SK-N-SH (cell line): ENCODE results near the gene TMCO6. TPM values are rescaled to one million over a fixed set of nuclear protein-coding genes. Genes with fewer than 3 reads are reported as not detected.

Experiments
- CTCF ChIA-PET: fragments of 300-600, 350-600 bp; formaldehyde crosslinking; extraction: SDS; loops from one replicate; lab custom pipeline; 2021; lab: Yijun Ruan, JAX
- POLR2A ChIA-PET: fragments of 350-600 bp; sonication (Branson Sonifier 250); formaldehyde crosslinking; extraction: SDS; loops from one replicate; lab custom pipeline; 2020; ENCODE audit warnings: antibody characterized with exemption, inconsistent platforms; lab: Yijun Ruan, JAX
- DNase-seq: peaks from one replicate; pipeline ENCODE4 v3.0.0; 2012
- H2AFZ ChIP-seq: fragments of 200-600 bp; sonication (generic); 2 replicates; pipeline ENCODE4 v1.8.1; 2016; ENCODE audit warnings: antibody characterized with exemption, mild to moderate bottlenecking, low read depth
- H3F3A ChIP-seq: fragments of 200-600 bp; sonication (generic); replicated peaks from 2 replicates; pipeline ENCODE3; 2016; ENCODE audit warnings: antibody characterized with exemption, mild to moderate bottlenecking; ENCODE audit not compliant: insufficient read depth
- H3K27ac ChIP-seq, 2 experiments: fragments of 200-500 bp in 1 of 2; fragments of 200-600 bp in 1 of 2; sonication (Bioruptor generic) in 1 of 2; sonication (generic), shearing (Covaris generic) in 1 of 2; 2 replicates each; pipeline versions ENCODE4 v1.5.1 to v1.6.1; 2014 to 2016; ENCODE audit warnings: low read depth in 2 of 2, inconsistent platforms in 1 of 2, low read length in 1 of 2, mild to moderate bottlenecking in 1 of 2, mixed read lengths in 1 of 2
- H3K27me3 ChIP-seq: fragments of 200-600 bp; sonication (generic), shearing (Covaris generic); 2 replicates; pipeline ENCODE4 v1.6.1; 2016; ENCODE audit warnings: mixed run types; ENCODE audit not compliant: insufficient read depth
- H3K36me3 ChIP-seq, 2 experiments: fragments of 200-500 bp in 1 of 2; fragments of 200-600 bp in 1 of 2; sonication (Bioruptor generic) in 1 of 2; sonication (generic) in 1 of 2; replicated peaks in 1 of 2; 2 replicates each; pipeline versions ENCODE3 to v1.5.1; 2014 to 2016; ENCODE audit warnings: low read length in 1 of 2, mild to moderate bottlenecking in 1 of 2; ENCODE audit not compliant: insufficient read depth in 2 of 2, control insufficient read depth in 1 of 2
- H3K4me1 ChIP-seq, 2 experiments: fragments of 200-500 bp in 1 of 2; fragments of 200-600 bp in 1 of 2; sonication (Bioruptor generic) in 1 of 2; sonication (generic), shearing (Covaris generic) in 1 of 2; 2 replicates each; pipeline versions ENCODE4 v1.5.1 to v1.6.1; 2014 to 2016; ENCODE audit warnings: low read depth in 1 of 2, low read length in 1 of 2, mixed run types in 1 of 2; ENCODE audit not compliant: insufficient read depth in 2 of 2, control insufficient read depth in 1 of 2
- H3K4me2 ChIP-seq: fragments of 200-600 bp; sonication (generic), shearing (Covaris generic); 2 replicates; pipeline ENCODE4 v1.6.1; 2017; ENCODE audit warnings: mixed run types
- H3K4me3 ChIP-seq, 2 experiments: fragments of 200-500 bp in 1 of 2; fragments of 200-600 bp in 1 of 2; sonication (Bioruptor generic) in 1 of 2; sonication (generic), shearing (Covaris generic) in 1 of 2; 2 replicates each; pipeline versions ENCODE4 v1.5.1 to v1.8.1; 2014 to 2016; ENCODE audit warnings: low read depth in 2 of 2, inconsistent platforms in 1 of 2, low read length in 1 of 2, mild to moderate bottlenecking in 1 of 2, mixed read lengths in 1 of 2, moderate library complexity in 1 of 2
- H3K79me2 ChIP-seq: fragments of 200-600 bp; sonication (generic); 2 replicates; pipeline ENCODE4 v1.8.1; 2017; ENCODE audit warnings: mild to moderate bottlenecking; ENCODE audit not compliant: insufficient read depth
- H3K9ac ChIP-seq: fragments of 200-600 bp; sonication (generic); 2 replicates; pipeline ENCODE4 v1.6.1; 2017; ENCODE audit warnings: mixed run types
- H3K9me2 ChIP-seq: fragments of 200-600 bp; sonication (generic); 2 replicates; pipeline ENCODE4 v1.6.1; 2017; ENCODE audit warnings: mixed run types
- H3K9me3 ChIP-seq: fragments of 200-600 bp; sonication (generic); 2 replicates; pipeline ENCODE4 v1.6.1; 2017; ENCODE audit warnings: mixed run types, mild to moderate bottlenecking, moderate library complexity
- H4K20me1 ChIP-seq: fragments of 200-600 bp; sonication (generic); 2 replicates; pipeline ENCODE4 v1.6.1; 2017; ENCODE audit warnings: mild to moderate bottlenecking, mixed run types; ENCODE audit not compliant: insufficient read depth
- CHD2 ChIP-seq: fragments of 150-350 bp; IDR thresholded peaks from 2 replicates; pipeline ENCODE4 v1.6.1; 2018; ENCODE audit warnings: low read length; ENCODE audit not compliant: partially characterized antibody
- FOSL2 ChIP-seq: IDR thresholded peaks from 2 replicates; pipeline ENCODE4 v1.4.0; 2012; ENCODE audit warnings: low read depth, mild to moderate bottlenecking, moderate library complexity, borderline replicate concordance
- FOXJ3 ChIP-seq: sonication (generic); formaldehyde crosslinking; IDR thresholded peaks from 2 replicates; pipeline ENCODE4 v1.5.1; 2020; ENCODE audit warnings: mild to moderate bottlenecking, missing genetic modification reagents
- FOXM1 ChIP-seq: IDR thresholded peaks from 2 replicates; pipeline ENCODE4 v1.4.0; 2012; ENCODE audit warnings: low read depth, mild to moderate bottlenecking
- JUND ChIP-seq: IDR thresholded peaks from 2 replicates; pipeline ENCODE4 v1.4.0; 2012
- MEF2A ChIP-seq: IDR thresholded peaks from 2 replicates; pipeline ENCODE4 v1.4.0; 2012; ENCODE audit warnings: low read depth, borderline replicate concordance
- NFIC ChIP-seq: IDR thresholded peaks from 2 replicates; pipeline ENCODE4 v1.4.0; 2012; ENCODE audit warnings: borderline replicate concordance
- POLR2AphosphoS5 ChIP-seq: IDR thresholded peaks from 2 replicates; pipeline ENCODE4 v1.6.1; 2012; ENCODE audit warnings: low read depth, low read length
- RAD21 ChIP-seq: IDR thresholded peaks from 2 replicates; pipeline ENCODE4 v1.6.1; 2012; ENCODE audit warnings: mild to moderate bottlenecking, low read length
- RFX5 ChIP-seq: IDR thresholded peaks from 2 replicates; pipeline ENCODE4 v1.6.1; 2012; ENCODE audit warnings: mild to moderate bottlenecking, improper control_type of control experiment, low read length
- RXRA ChIP-seq: IDR thresholded peaks from 2 replicates; pipeline ENCODE4 v1.4.0; 2012; ENCODE audit warnings: low read depth, mild to moderate bottlenecking, borderline replicate concordance
- TAF1 ChIP-seq: IDR thresholded peaks from 2 replicates; pipeline ENCODE4 v1.6.1; 2012; ENCODE audit warnings: low read depth, mild to moderate bottlenecking, low read length, moderate library complexity, borderline replicate concordance
- TEAD4 ChIP-seq: IDR thresholded peaks from 2 replicates; pipeline ENCODE4 v1.4.0; 2012; ENCODE audit warnings: mild to moderate bottlenecking, borderline replicate concordance; ENCODE audit not compliant: insufficient read depth
- WGBS: methylation state at CpG from one replicate; pipeline ENCODE4 v1.1.6; 2017; ENCODE audit warnings: low lambda C conversion rate; 5-methylcytosine and 5-hydroxymethylcytosine counted together
- polyA plus RNA-seq, 3 experiments: library from polyadenylated mRNA; depleted of rRNA; stranded (reverse); fragments of >200 nt; gene quantifications; 2 replicates each; pipeline ENCODE4 v1.2.3, GENCODE V29; 2012
- TF ChIP-seq, protein P1 (sequence below): IDR thresholded peaks from 2 replicates; pipeline ENCODE4 v1.4.0; 2012; ENCODE audit warnings: low read depth
- TF ChIP-seq, protein P2 (sequence below): fragments of 150-350 bp; IDR thresholded peaks from 2 replicates; pipeline ENCODE4 v1.6.1; 2016; ENCODE audit warnings: mild to moderate bottlenecking, low read depth, low read length
- TF ChIP-seq, protein P3 (sequence below): IDR thresholded peaks from 2 replicates; pipeline ENCODE4; 2012
- TF ChIP-seq, protein P4 (sequence below): fragments of 200-600 bp; sonication (generic); IDR thresholded peaks from 2 replicates; pipeline ENCODE4 v1.6.1; 2017; ENCODE audit warnings: antibody characterized with exemption, mild to moderate bottlenecking, moderate library complexity

The TMCO6 gene
- polyA plus RNA-seq, 1 of the 3 experiments (the other 2 are of a cell fraction): 27.7 TPM

DNA sequence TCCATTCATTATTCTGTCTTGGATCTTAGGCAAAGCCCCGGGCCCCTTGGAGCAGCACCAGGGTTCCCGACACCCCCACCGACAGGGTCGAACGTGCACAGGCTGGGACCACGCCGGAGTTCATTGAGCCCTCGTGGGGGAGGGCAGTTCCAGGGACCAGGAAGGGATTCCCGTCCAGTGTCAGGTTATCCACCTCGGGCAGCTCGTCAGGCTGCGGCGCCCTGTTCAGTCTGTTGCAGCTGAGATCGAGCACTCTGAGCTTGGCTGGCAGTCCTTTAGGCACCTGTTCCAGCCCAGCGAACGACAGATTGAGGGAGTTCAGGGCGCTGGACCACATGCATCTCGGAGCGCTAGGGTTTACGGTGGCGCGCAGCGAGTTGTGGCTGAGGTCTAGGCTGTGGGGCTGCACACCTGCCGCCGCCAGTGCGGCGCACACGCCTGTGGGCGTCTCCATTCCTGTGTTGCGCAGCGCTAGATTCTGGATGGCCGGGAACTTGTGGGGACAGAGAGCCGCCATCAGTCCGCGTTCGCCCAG lies 7.4 kb upstream of the TMCO6 start (continued):
- TF ChIP-seq TAF1: no peak
- no peak for TF ChIP-seq NFIC
- no peak for TF ChIP-seq MEF2A
- TF ChIP-seq FOXM1: no peak
- TF ChIP-seq RFX5: no peak
- no peak for TF ChIP-seq RAD21
- TF ChIP-seq, protein P1, sequence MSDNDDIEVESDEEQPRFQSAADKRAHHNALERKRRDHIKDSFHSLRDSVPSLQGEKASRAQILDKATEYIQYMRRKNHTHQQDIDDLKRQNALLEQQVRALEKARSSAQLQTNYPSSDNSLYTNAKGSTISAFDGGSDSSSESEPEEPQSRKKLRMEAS: no peak
- no peak for TF ChIP-seq FOSL2

DNA sequence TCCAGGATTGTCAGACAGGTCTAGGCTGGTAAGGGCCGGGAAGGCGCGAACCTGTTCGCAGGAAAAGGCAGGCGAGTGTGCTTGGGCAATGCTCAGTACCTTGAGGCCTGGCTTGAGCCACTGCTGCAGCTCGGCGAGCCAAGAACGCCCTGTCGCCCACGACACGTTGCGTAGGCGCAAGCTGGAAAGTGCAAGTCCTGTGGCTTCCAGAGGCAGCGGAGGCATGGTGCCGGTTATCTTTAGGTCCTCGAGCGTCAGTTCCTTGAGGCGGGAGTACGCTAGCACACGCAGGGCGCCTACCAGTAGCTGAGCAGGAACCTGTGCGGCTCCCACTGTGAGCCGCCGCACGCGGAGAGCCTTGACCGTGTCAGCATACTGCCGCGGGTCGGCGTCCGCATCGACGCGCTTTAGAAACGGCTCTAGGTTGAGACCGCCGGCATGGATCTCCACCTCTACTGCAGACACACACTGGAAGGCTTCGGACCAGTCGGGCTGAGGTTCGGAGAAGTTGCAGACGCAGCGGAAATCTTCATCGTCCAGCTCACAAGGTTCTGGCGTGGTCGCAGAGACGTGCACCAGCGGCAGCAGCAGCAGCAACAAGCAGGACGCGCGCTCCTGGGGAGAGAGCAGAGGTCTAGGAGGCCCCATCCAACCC lies 6.8 kb upstream of the TMCO6 start:
- CTCF ChIA-PET: no interaction called here
- DNase-seq: no peak
- WGBS: 88% methylated on average over 34 of the region's 51 CpGs

More for the DNA sequence above, 6.8 kb upstream of the TMCO6 start:
- no peaks in the 10 kb centered on the region for H3K4me1 ChIP-seq
- POLR2A ChIA-PET: no interaction called here
- H3K79me2 ChIP-seq: no peaks in the 10 kb centered on the region
- no peak for TF ChIP-seq CHD2
- no peak for TF ChIP-seq TEAD4
- no peak for TF ChIP-seq JUND
- no peak for TF ChIP-seq FOXM1
- TF ChIP-seq TAF1: no peak
- TF ChIP-seq POLR2AphosphoS5: no peak
- no peak for TF ChIP-seq RAD21
- no peak for TF ChIP-seq MEF2A
- TF ChIP-seq, protein P2, sequence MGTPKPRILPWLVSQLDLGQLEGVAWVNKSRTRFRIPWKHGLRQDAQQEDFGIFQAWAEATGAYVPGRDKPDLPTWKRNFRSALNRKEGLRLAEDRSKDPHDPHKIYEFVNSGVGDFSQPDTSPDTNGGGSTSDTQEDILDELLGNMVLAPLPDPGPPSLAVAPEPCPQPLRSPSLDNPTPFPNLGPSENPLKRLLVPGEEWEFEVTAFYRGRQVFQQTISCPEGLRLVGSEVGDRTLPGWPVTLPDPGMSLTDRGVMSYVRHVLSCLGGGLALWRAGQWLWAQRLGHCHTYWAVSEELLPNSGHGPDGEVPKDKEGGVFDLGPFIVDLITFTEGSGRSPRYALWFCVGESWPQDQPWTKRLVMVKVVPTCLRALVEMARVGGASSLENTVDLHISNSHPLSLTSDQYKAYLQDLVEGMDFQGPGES: no peak
- TF ChIP-seq, protein P3, sequence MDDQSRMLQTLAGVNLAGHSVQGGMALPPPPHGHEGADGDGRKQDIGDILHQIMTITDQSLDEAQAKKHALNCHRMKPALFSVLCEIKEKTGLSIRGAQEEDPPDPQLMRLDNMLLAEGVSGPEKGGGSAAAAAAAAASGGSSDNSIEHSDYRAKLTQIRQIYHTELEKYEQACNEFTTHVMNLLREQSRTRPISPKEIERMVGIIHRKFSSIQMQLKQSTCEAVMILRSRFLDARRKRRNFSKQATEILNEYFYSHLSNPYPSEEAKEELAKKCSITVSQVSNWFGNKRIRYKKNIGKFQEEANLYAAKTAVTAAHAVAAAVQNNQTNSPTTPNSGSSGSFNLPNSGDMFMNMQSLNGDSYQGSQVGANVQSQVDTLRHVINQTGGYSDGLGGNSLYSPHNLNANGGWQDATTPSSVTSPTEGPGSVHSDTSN: no peak
- no peak for TF ChIP-seq RFX5
- no peak for TF ChIP-seq RXRA
- TF ChIP-seq, protein P4, sequence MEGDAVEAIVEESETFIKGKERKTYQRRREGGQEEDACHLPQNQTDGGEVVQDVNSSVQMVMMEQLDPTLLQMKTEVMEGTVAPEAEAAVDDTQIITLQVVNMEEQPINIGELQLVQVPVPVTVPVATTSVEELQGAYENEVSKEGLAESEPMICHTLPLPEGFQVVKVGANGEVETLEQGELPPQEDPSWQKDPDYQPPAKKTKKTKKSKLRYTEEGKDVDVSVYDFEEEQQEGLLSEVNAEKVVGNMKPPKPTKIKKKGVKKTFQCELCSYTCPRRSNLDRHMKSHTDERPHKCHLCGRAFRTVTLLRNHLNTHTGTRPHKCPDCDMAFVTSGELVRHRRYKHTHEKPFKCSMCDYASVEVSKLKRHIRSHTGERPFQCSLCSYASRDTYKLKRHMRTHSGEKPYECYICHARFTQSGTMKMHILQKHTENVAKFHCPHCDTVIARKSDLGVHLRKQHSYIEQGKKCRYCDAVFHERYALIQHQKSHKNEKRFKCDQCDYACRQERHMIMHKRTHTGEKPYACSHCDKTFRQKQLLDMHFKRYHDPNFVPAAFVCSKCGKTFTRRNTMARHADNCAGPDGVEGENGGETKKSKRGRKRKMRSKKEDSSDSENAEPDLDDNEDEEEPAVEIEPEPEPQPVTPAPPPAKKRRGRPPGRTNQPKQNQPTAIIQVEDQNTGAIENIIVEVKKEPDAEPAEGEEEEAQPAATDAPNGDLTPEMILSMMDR: no peak
- TF ChIP-seq FOXJ3 (CRISPR knock-in tag): no peak
- no peaks in the 10 kb centered on the region for H3F3A ChIP-seq
- H3K36me3 ChIP-seq: no peaks in the 10 kb centered on the region
- no peak overlapping the region for H3K4me3 ChIP-seq
- H3K27ac ChIP-seq: no peak overlapping the region
- H3K9me3 ChIP-seq: no peaks in the 10 kb centered on the region
- no peaks in the 10 kb centered on the region for H4K20me1 ChIP-seq
- no peak overlapping the region for H3K9ac ChIP-seq
- H2AFZ ChIP-seq: no peak overlapping the region
- no peaks in the 10 kb centered on the region for H3K27me3 ChIP-seq
- no peaks in the 10 kb centered on the region for H3K9me2 ChIP-seq
- H3K4me2 ChIP-seq: no peak overlapping the region
